ENCODE data around the gene THBS2. TPM values are rescaled to one million over a fixed set of nuclear protein-coding genes. Genes with fewer than 3 reads are reported as not detected.

Gene THBS2
- total and polyA plus RNA-seq, 10 of the 15 experiments (the other 5 are each of a cell fraction or from before 2014, with no cell fraction given) = 0.07 to 0.10 TPM; not detected in 8

DNA sequence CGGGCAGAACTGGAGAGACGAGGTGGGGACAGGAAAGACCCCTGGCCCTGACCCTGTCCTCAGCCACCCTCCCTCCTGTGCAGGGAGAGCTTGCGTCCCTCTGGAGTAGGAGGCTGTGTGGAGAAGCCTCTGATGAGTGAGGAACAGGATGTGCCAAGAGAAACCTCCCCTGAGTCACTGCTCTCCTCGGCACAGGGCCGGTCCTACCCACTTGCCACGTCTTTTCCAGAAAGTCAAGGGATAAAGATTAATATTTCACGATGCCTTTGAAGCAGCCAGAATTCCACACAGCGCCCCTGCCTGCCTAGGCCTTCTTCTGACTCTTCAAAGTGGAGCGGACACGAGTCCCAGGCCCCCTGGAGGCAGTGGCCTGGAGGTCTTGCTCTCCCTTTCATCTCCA, 34.9 kb upstream of the THBS2 start:
- Histone ChIP-seq H3K9ac (ENCODE audit: control insufficient read depth, insufficient read depth, low read length) (no peak overlapping the region), H3K9me3 (replicated peaks; ENCODE audit: control insufficient read depth, insufficient read depth, low read length) (no peaks in the 10 kb centered on the region), H3K27ac (ENCODE audit: control insufficient read depth, insufficient read depth) (no peak overlapping the region), H4K20me1 (ENCODE audit: control insufficient read depth, insufficient read depth) (no peaks in the 10 kb centered on the region), H3K4me2 (ENCODE audit: control insufficient read depth, insufficient read depth) (no peak overlapping the region), H3K27me3 (replicated peaks in 1 of 2; ENCODE audit: control insufficient read depth in 2 of 2, insufficient read depth in 2 of 2, low read length in 1 of 2) (no peaks in the 10 kb centered on the region), H3K79me2 (ENCODE audit: control insufficient read depth, insufficient read depth, low read length) (no peaks in the 10 kb centered on the region), H3K36me3 (ENCODE audit: control insufficient read depth in 2 of 2, insufficient read depth in 2 of 2, low read length in 1 of 2) (no peaks in the 10 kb centered on the region), H3K4me3 (no peak overlapping the region), H3K4me1 (ENCODE audit: control insufficient read depth, insufficient read depth, low read length) (no peaks in the 10 kb centered on the region), H2AFZ (ENCODE audit: control insufficient read depth, low read depth, low read length) (no peak overlapping the region)
- intact Hi-C loops (cut with micrococcal nuclease; ENCODE audit: unreplicated experiment) = no loop called here
- in situ Hi-C loops (cut with MboI) = no loop called here
- 39% methylated on average over 10 of the region's 10 CpGs for WGBS (ENCODE audit: insufficient coverage, insufficient replicate concordance, low lambda C conversion rate, missing lambda C conversion rate)
- no peak for TF ChIP-seq SP1 (IDR thresholded peaks at IDR 0.05; ENCODE audit: low read depth, low read length)
- ChIA-PET POLR2A (no interaction called here), RAD21 (ENCODE audit: unreplicated experiment) (no interaction called here), CTCF (no interaction called here), SMC1A (ENCODE audit: uncharacterized antibody, unreplicated experiment) (no interaction called here)
- no TSS peak for BruUV-seq (replicated peaks)
- FAIRE-seq = no peak
- DNase-seq (ENCODE audit: low read depth, low spot score) = no peak
- no peak for ATAC-seq

DNA sequence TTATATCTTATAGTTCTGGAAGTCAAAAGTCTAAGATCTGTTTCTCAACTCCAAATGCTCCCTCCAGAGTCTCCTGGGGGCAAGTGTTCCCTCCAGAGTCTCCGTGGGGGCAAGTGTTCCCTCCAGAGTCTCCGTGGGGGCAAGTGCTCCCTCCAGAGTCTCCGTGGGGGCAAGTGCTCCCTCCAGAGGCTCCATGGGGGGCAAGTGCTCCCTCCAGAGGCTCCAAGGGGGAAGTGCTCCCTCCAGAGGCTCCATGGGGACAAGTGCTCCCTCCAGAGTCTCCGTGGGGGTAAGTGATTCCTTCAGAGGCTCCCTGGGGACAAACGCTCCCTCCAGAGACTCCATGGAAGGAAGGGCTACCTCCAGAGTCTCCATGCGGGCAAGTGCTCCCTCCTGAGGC, 34.0 kb upstream of the THBS2 start:
- no peaks in the 10 kb centered on the region for H3K9me3 ChIP-seq (replicated peaks; ENCODE audit: control insufficient read depth, insufficient read depth, low read length)
- FAIRE-seq = no peak
- CTCF ChIA-PET = no interaction called here
- no peak for DNase-seq (ENCODE audit: low read depth, low spot score)
- 10% methylated on average over 6 of the region's 6 CpGs for WGBS (ENCODE audit: insufficient coverage, insufficient replicate concordance, low lambda C conversion rate, missing lambda C conversion rate)
- in situ Hi-C loops (cut with MboI) (no loop called here), intact Hi-C loops (cut with micrococcal nuclease; ENCODE audit: unreplicated experiment) (no loop called here)
- H3K36me3 ChIP-seq (ENCODE audit: control insufficient read depth in 2 of 2, insufficient read depth in 2 of 2, low read length in 1 of 2) = no peaks in the 10 kb centered on the region
- H3K27me3 ChIP-seq (replicated peaks in 1 of 2; ENCODE audit: control insufficient read depth in 2 of 2, insufficient read depth in 2 of 2, low read length in 1 of 2) = no peaks in the 10 kb centered on the region
- SMC1A ChIA-PET (ENCODE audit: uncharacterized antibody, unreplicated experiment) = no interaction called here
- no peaks in the 10 kb centered on the region for H3K79me2 ChIP-seq (ENCODE audit: control insufficient read depth, insufficient read depth, low read length)
- no peaks in the 10 kb centered on the region for H3K4me1 ChIP-seq (ENCODE audit: control insufficient read depth, insufficient read depth, low read length)
- RAD21 ChIA-PET (ENCODE audit: unreplicated experiment) = no interaction called here
- no peak overlapping the region for H3K27ac ChIP-seq (ENCODE audit: control insufficient read depth, insufficient read depth)
- POLR2A ChIA-PET = no interaction called here
- TF ChIP-seq SPI1 (IDR thresholded peaks at IDR 0.05; ENCODE audit: borderline replicate concordance, insufficient read depth, low read depth, low read length) = no peak
- TF ChIP-seq POLR2AphosphoS5 (IDR thresholded peaks at IDR 0.05; ENCODE audit: low read length) = no peak
- no peak for TF ChIP-seq STAT3 (IDR thresholded peaks at IDR 0.05; ENCODE audit: low read depth, low read length)
- TF ChIP-seq BACH1 (IDR thresholded peaks at IDR 0.05; ENCODE audit: borderline replicate concordance) = no peak
- TF ChIP-seq, protein P1, sequence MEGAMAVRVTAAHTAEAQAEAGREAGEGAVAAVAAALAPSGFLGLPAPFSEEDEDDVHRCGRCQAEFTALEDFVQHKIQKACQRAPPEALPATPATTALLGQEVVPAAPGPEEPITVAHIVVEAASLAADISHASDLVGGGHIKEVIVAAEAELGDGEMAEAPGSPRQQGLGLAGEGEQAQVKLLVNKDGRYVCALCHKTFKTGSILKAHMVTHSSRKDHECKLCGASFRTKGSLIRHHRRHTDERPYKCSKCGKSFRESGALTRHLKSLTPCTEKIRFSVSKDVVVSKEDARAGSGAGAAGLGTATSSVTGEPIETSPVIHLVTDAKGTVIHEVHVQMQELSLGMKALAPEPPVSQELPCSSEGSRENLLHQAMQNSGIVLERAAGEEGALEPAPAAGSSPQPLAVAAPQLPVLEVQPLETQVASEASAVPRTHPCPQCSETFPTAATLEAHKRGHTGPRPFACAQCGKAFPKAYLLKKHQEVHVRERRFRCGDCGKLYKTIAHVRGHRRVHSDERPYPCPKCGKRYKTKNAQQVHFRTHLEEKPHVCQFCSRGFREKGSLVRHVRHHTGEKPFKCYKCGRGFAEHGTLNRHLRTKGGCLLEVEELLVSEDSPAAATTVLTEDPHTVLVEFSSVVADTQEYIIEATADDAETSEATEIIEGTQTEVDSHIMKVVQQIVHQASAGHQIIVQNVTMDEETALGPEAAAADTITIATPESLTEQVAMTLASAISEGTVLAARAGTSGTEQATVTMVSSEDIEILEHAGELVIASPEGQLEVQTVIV (IDR thresholded peaks at IDR 0.05; ENCODE audit: borderline replicate concordance, partially characterized antibody) = no peak
- TF ChIP-seq RUNX3 (IDR thresholded peaks at IDR 0.05; ENCODE audit: low read length) = no peak
- TF ChIP-seq, protein P2, sequence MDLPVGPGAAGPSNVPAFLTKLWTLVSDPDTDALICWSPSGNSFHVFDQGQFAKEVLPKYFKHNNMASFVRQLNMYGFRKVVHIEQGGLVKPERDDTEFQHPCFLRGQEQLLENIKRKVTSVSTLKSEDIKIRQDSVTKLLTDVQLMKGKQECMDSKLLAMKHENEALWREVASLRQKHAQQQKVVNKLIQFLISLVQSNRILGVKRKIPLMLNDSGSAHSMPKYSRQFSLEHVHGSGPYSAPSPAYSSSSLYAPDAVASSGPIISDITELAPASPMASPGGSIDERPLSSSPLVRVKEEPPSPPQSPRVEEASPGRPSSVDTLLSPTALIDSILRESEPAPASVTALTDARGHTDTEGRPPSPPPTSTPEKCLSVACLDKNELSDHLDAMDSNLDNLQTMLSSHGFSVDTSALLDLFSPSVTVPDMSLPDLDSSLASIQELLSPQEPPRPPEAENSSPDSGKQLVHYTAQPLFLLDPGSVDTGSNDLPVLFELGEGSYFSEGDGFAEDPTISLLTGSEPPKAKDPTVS (IDR thresholded peaks at IDR 0.05; ENCODE audit: low read depth, low read length) = no peak
- no peak for TF ChIP-seq JUND (IDR thresholded peaks at IDR 0.05; ENCODE audit: low read depth, low read length)
- no peak overlapping the region for H3K4me2 ChIP-seq (ENCODE audit: control insufficient read depth, insufficient read depth)
- no TSS peak for BruUV-seq (replicated peaks)
- no peak for ATAC-seq
- H2AFZ ChIP-seq (ENCODE audit: control insufficient read depth, low read depth, low read length) = no peak overlapping the region
- no peak overlapping the region for H3K9ac ChIP-seq (ENCODE audit: control insufficient read depth, insufficient read depth, low read length)
- H4K20me1 ChIP-seq (ENCODE audit: control insufficient read depth, insufficient read depth) = no peaks in the 10 kb centered on the region
- H3K4me3 ChIP-seq = no peak overlapping the region

All from GM12878 (cell line).